B cell (primary cell): ENCODE measurements around the gene ULK4. TPM values are rescaled to one million over a fixed set of nuclear protein-coding genes. Genes with fewer than 3 reads are reported as not detected.

Source experiments
- ATAC-seq: fragments of 200-7000 bp; cut with Tn5 transposase; one replicate; pipeline ENCODE4 v1.10.0; 2021; ENCODE audit warnings: low read depth, mild to moderate bottlenecking, moderate number of reproducible peaks, moderate library complexity
- CTCF ChIA-PET: fragments of 350-600 bp; sonication (Branson Sonifier 250); formaldehyde crosslinking; loops from one replicate; lab custom pipeline; 2021; ENCODE audit warnings: antibody characterized with exemption, inconsistent platforms; lab: Charles Lee
- POLR2A ChIA-PET: fragments of 350-600 bp; sonication (Branson Sonifier 250); formaldehyde crosslinking; loops from one replicate; lab custom pipeline; 2021; ENCODE audit warnings: antibody characterized with exemption; lab: Charles Lee
- DNase-seq: peaks from one replicate; pipeline ENCODE4 v3.0.0; 2013
- H2AFZ ChIP-seq: 2 replicates; pipeline ENCODE4 v1.6.1; 2012; ENCODE audit warnings: mild to moderate bottlenecking, low read depth, low read length; ENCODE audit not compliant: insufficient read depth, poor library complexity, severe bottlenecking
- H3K27ac ChIP-seq, 2 donors: 1 replicate in 1 of 2; 2 replicates in 1 of 2; pipeline ENCODE4 v1.5.1; 2012 to 2013; ENCODE audit warnings: low read length in 2 of 2, mild to moderate bottlenecking in 2 of 2, moderate library complexity in 1 of 2
- H3K27me3 ChIP-seq, 4 experiments: fragments of 200-600 bp in 1 of 4; sonication (generic) in 1 of 4; replicated peaks in 1 of 4; 1 replicate in 2 of 4; 2 replicates in 2 of 4; pipeline versions ENCODE4 v1.6.1 to v1.7.0; 2013 to 2016; ENCODE audit warnings: low read length in 3 of 4, mild to moderate bottlenecking in 2 of 4, mixed read lengths in 1 of 4, moderate library complexity in 1 of 4; ENCODE audit not compliant: insufficient read depth in 4 of 4, control insufficient read depth in 3 of 4; ENCODE audit errors: control extremely low read depth in 1 of 4
- H3K36me3 ChIP-seq, 2 experiments: replicated peaks in 1 of 2; 1 replicate in 1 of 2; 2 replicates in 1 of 2; pipeline versions ENCODE4 v1.6.1 to v1.7.1; 2013; ENCODE audit warnings: low read length in 1 of 2; ENCODE audit not compliant: insufficient read depth in 2 of 2, control insufficient read depth in 1 of 2; ENCODE audit errors: control extremely low read depth in 1 of 2, extremely low read depth in 1 of 2
- H3K4me1 ChIP-seq, 2 donors: fragments of 200-600 bp in 1 of 2; sonication (generic) in 1 of 2; 1 replicate in 1 of 2; 2 replicates in 1 of 2; pipeline versions ENCODE4 v1.5.1 to v1.6.1; 2013 to 2017; ENCODE audit warnings: low read length in 2 of 2; ENCODE audit not compliant: control insufficient read depth in 2 of 2, insufficient read depth in 2 of 2
- H3K4me2 ChIP-seq: replicated peaks from 2 replicates; pipeline ENCODE3; 2012; ENCODE audit warnings: mild to moderate bottlenecking, low read depth, low read length; ENCODE audit not compliant: poor library complexity, severe bottlenecking
- H3K4me3 ChIP-seq, 5 experiments: fragments of 200-600 bp in 1 of 5; sonication (generic) in 1 of 5; 1 replicate in 3 of 5; 2 replicates in 2 of 5; pipeline versions ENCODE4 v1.5.1 to v1.7.0; 2011 to 2016; ENCODE audit warnings: low read length in 4 of 5, mild to moderate bottlenecking in 4 of 5, low read depth in 2 of 5, control low read depth in 1 of 5, moderate library complexity in 1 of 5; ENCODE audit not compliant: insufficient read depth in 1 of 5; ENCODE audit errors: control extremely low read depth in 1 of 5, extremely low read depth in 1 of 5
- H3K79me2 ChIP-seq: fragments of 200-600 bp; sonication (generic); one replicate; pipeline ENCODE4 v1.6.0; 2016; ENCODE audit warnings: low read length; ENCODE audit not compliant: control insufficient read depth, insufficient read depth
- H3K9ac ChIP-seq: fragments of 200-600 bp; sonication (generic); 2 replicates; pipeline ENCODE4 v1.6.1; 2017; ENCODE audit warnings: mild to moderate bottlenecking, low read length, moderate library complexity
- H3K9me3 ChIP-seq, 3 donors: one replicate each; pipeline versions ENCODE4 v1.6.1 to v1.7.1; 2013; ENCODE audit warnings: low read length in 2 of 3; ENCODE audit not compliant: control insufficient read depth in 2 of 3, insufficient read depth in 1 of 3; ENCODE audit errors: control extremely low read depth in 1 of 3
- H4K20me1 ChIP-seq: 2 replicates; pipeline ENCODE4 v1.6.0; 2012; ENCODE audit warnings: mild to moderate bottlenecking, low read length; ENCODE audit not compliant: insufficient read depth, control insufficient read depth, poor library complexity, severe bottlenecking
- H3K27ac Mint-ChIP-seq: one replicate; pipeline ENCODE4 v1.8.0; 2021; ENCODE audit warnings: mixed read lengths
- H3K27me3 Mint-ChIP-seq: one replicate; pipeline ENCODE4 v1.8.0; 2021; ENCODE audit warnings: mixed read lengths
- H3K4me1 Mint-ChIP-seq: one replicate; pipeline ENCODE4 v1.8.0; 2021; ENCODE audit warnings: mixed read lengths
- H3K4me3 Mint-ChIP-seq: one replicate; pipeline ENCODE4 v1.8.0; 2021; ENCODE audit warnings: mixed read lengths
- H3K9me3 Mint-ChIP-seq: one replicate; pipeline ENCODE4 v1.8.0; 2022; ENCODE audit warnings: mixed read lengths; ENCODE audit not compliant: insufficient read depth
- CTCF ChIP-seq: fragments of 200-600 bp; IDR thresholded peaks from one replicate; pipeline ENCODE4 v1.8.0; 2022; ENCODE audit warnings: antibody characterized with exemption, mild to moderate bottlenecking
- EZH2 ChIP-seq: IDR thresholded peaks from 2 replicates; pipeline ENCODE4 v1.6.1; 2012; ENCODE audit warnings: borderline replicate concordance, low read depth, mild to moderate bottlenecking, moderate library complexity, low read length; ENCODE audit not compliant: insufficient read depth, poor library complexity, severe bottlenecking
- WGBS: methylation state at CpG from one replicate; pipeline ENCODE4 v1.1.5; 2013; ENCODE audit warnings: missing lambda C conversion rate; ENCODE audit not compliant: insufficient coverage; 5-methylcytosine and 5-hydroxymethylcytosine counted together
- intact Hi-C: fragments of 100-400 bp; cut with micrococcal nuclease; formaldehyde crosslinking; loops from one replicate; pipeline ENCODE4 v1.10.0; 2022
- polyA plus RNA-seq: library from polyadenylated mRNA; depleted of rRNA; stranded (reverse); fragments of >200 nt; gene quantifications from 2 replicates; pipeline ENCODE4 v1.2.3, GENCODE V29; 2012
- total RNA-seq, 2 donors: library from RNA; stranded (reverse); fragments of 120-200 nt in 1 of 2; gene quantifications; 1 replicate in 1 of 2; 2 replicates in 1 of 2; pipeline versions ENCODE4 v1.2.3 to v1.2.4, GENCODE V29; 2013 to 2022

The ULK4 gene
- total and polyA plus RNA-seq, 2 donors (not counting 1 experiment from before 2014, with no cell fraction given) = 5.2 to 33.7 TPM

GRCh38 chr3:41370307-41370706 is 591.6 kb downstream of the ULK4 start:
- POLR2A ChIA-PET = no interaction called here
- no peak overlapping the region for H3K9ac ChIP-seq
- H3K4me3 ChIP-seq = no peak overlapping the region
- H3K27ac Mint-ChIP-seq = no peak overlapping the region
- H3K9me3 ChIP-seq = no peaks in the 10 kb centered on the region
- H3K4me2 ChIP-seq = no peak overlapping the region
- ATAC-seq (no peak), DNase-seq (no peak)
- H3K27ac ChIP-seq = no peak overlapping the region
- intact Hi-C loops = no loop called here
- peaks cover 3% of the 10 kb centered on the region for H3K9me3 Mint-ChIP-seq
- no peaks in the 10 kb centered on the region for H3K27me3 ChIP-seq
- TF ChIP-seq CTCF (no peak), EZH2 (no peak)
- H3K4me1 ChIP-seq = no peaks in the 10 kb centered on the region
- no peaks in the 10 kb centered on the region for H3K4me1 Mint-ChIP-seq
- H3K79me2 ChIP-seq = no peaks in the 10 kb centered on the region
- no peak overlapping the region for H2AFZ ChIP-seq
- no peaks in the 10 kb centered on the region for H3K36me3 ChIP-seq
- H3K4me3 Mint-ChIP-seq = no peak overlapping the region
- WGBS = over 99% methylated on average over 7 of the region's 7 CpGs
- no peaks in the 10 kb centered on the region for H4K20me1 ChIP-seq
- CTCF ChIA-PET = no interaction called here
- H3K27me3 Mint-ChIP-seq = peaks cover 4% of the 10 kb centered on the region

- Mint-ChIP-seq H3K27ac (no peak overlapping the region), H3K4me3 (no peak overlapping the region), H3K9me3 (peaks cover 3% of the 10 kb centered on the region), H3K27me3 (peaks cover 4% of the 10 kb centered on the region), H3K4me1 (no peaks in the 10 kb centered on the region)
- no peak overlapping the region for H3K4me2 ChIP-seq
- H3K36me3 ChIP-seq = no peaks in the 10 kb centered on the region
- no peak overlapping the region for H3K4me3 ChIP-seq
- no peak overlapping the region for H2AFZ ChIP-seq
- no peaks in the 10 kb centered on the region for H3K4me1 ChIP-seq
- H3K27ac ChIP-seq = no peak overlapping the region
- TF ChIP-seq EZH2 (no peak), CTCF (no peak)
- no peaks in the 10 kb centered on the region for H3K9me3 ChIP-seq
- intact Hi-C loops = no loop called here
- no peak overlapping the region for H3K9ac ChIP-seq
- ChIA-PET CTCF (no interaction called here), POLR2A (no interaction called here)
- DNase-seq (no peak), ATAC-seq (no peak)
- no peaks in the 10 kb centered on the region for H3K79me2 ChIP-seq
- no CpG with 5 or more reads among the region's 3 CpGs for WGBS
- no peaks in the 10 kb centered on the region for H4K20me1 ChIP-seq
- no peaks in the 10 kb centered on the region for H3K27me3 ChIP-seq
Measured at GRCh38 chr3:41369838-41370237, 592.1 kb downstream of the ULK4 start.
